ENCODE measurements around the gene IL11.

GRCh38 chr19:55418185-55418584 is 47.9 kb upstream of the IL11 start:
- peak; percentile 76 for TF ChIP-seq CTCF (IDR thresholded peaks at IDR 0.05; ENCODE audit: borderline replicate concordance, extremely low read depth, low read length, poor library complexity, severe bottlenecking)
- TF ChIP-seq EZH2 (IDR thresholded peaks at IDR 0.05; ENCODE audit: borderline replicate concordance, low read depth, low read length, severe bottlenecking): no peak
